Breast epithelium (tissue), 3 donors: ENCODE data around the gene KLHL7.

Experiments
- CTCF ChIP-seq, 3 donors: fragments of 450-650 bp; IDR thresholded peaks; one replicate each; pipeline ENCODE4 v1.5.1; 2016 to 2017; ENCODE audit warnings: antibody characterized with exemption in 3 of 3, mild to moderate bottlenecking in 3 of 3, moderate library complexity in 3 of 3
- POLR2A ChIP-seq: fragments of 450-650 bp; IDR thresholded peaks from one replicate; pipeline ENCODE4 v1.6.1; 2016; ENCODE audit warnings: antibody characterized with exemption, mild to moderate bottlenecking, moderate library complexity
- POLR2AphosphoS5 ChIP-seq, 3 donors: sonication (generic); formaldehyde crosslinking; IDR thresholded peaks; one replicate each; pipeline ENCODE4 v1.6.1; 2017; ENCODE audit warnings: antibody characterized with exemption in 3 of 3

GRCh38 chr7:23109470-23109869, 3.9 kb downstream of the KLHL7 start:
- TF ChIP-seq POLR2A (no peak), CTCF (IDR thresholded peaks at IDR 0.05) (no peak), POLR2AphosphoS5 (IDR thresholded peaks at IDR 0.05) (no peak)
